SK-N-SH treated with all-trans-retinoic acid at 6 μM for 48 hours (cell line): ENCODE data around the gene DPYSL5.

ENCODE experiments used
- ARNTL ChIP-seq: fragments of 450-650 bp; formaldehyde crosslinking; IDR thresholded peaks from 2 replicates; pipeline ENCODE4 v1.5.0; 2020; ENCODE audit warnings: low read depth, mild to moderate bottlenecking, moderate library complexity, borderline replicate concordance
- BACH2 ChIP-seq: fragments of 250-450 bp; sonication (Bioruptor Pico); IDR thresholded peaks from 2 replicates; pipeline ENCODE4 v1.9.0; 2021; ENCODE audit warnings: mild to moderate bottlenecking, borderline replicate concordance
- RARB ChIP-seq: fragments of 250-450 bp; sonication (Bioruptor Pico); IDR thresholded peaks from 2 replicates; pipeline ENCODE4 v1.8.0; 2021; ENCODE audit warnings: mild to moderate bottlenecking, moderate library complexity
- TOX ChIP-seq: fragments of 250-450 bp; sonication (Bioruptor Pico); IDR thresholded peaks from 2 replicates; pipeline ENCODE4 v1.8.0; 2021; ENCODE audit warnings: mild to moderate bottlenecking, moderate library complexity, borderline replicate concordance
- ZNF8 ChIP-seq: fragments of 450-650 bp; formaldehyde crosslinking; IDR thresholded peaks from 2 replicates; pipeline ENCODE4 v1.5.0; 2020; ENCODE audit warnings: mild to moderate bottlenecking, moderate library complexity

- TF ChIP-seq RARB (CRISPR knock-in tag): no peak
- TF ChIP-seq BACH2 (CRISPR knock-in tag): no peak
- TF ChIP-seq ZNF8 (CRISPR knock-in tag): no peak
- no peak for TF ChIP-seq TOX (CRISPR knock-in tag)
- TF ChIP-seq ARNTL (CRISPR knock-in tag): no peak
Measured at GRCh38 chr2:26887151-26887550, 39.2 kb downstream of the DPYSL5 start.
